H9 (cell line): ENCODE measurements around the gene ST6GALNAC1. TPM values are rescaled to one million over a fixed set of nuclear protein-coding genes. Genes with fewer than 3 reads are reported as not detected.

Experiments used
- DNase-seq: peaks from one replicate; pipeline ENCODE4 v3.0.0-alpha.2; 2017
- H2AFZ ChIP-seq: one replicate; pipeline ENCODE4 v1.6.1; 2013; ENCODE audit warnings: mild to moderate bottlenecking, low read length, control low read depth, moderate library complexity
- H2AK5ac ChIP-seq: 2 replicates; pipeline ENCODE4 v1.6.1; 2013; ENCODE audit warnings: low read length, control low read depth, mixed read lengths; ENCODE audit not compliant: insufficient read length
- H2BK120ac ChIP-seq: one replicate; pipeline ENCODE4 v1.6.1; 2013; ENCODE audit warnings: low read depth, mild to moderate bottlenecking, low read length, control low read depth, inconsistent platforms; ENCODE audit not compliant: poor library complexity, severe bottlenecking
- H2BK12ac ChIP-seq: 2 replicates; pipeline ENCODE4 v1.6.1; 2013; ENCODE audit warnings: low read length, control low read depth, mixed read lengths, low read depth; ENCODE audit not compliant: insufficient read length
- H2BK15ac ChIP-seq: 2 replicates; pipeline ENCODE4 v1.6.1; 2013; ENCODE audit warnings: low read depth, low read length, control low read depth
- H2BK20ac ChIP-seq: one replicate; pipeline ENCODE4 v1.6.1; 2013; ENCODE audit warnings: low read depth, mild to moderate bottlenecking, low read length, control low read depth, inconsistent platforms; ENCODE audit not compliant: poor library complexity, severe bottlenecking
- H2BK5ac ChIP-seq: 2 replicates; pipeline ENCODE4 v1.6.1; 2013; ENCODE audit warnings: low read length, control low read depth, mixed read lengths; ENCODE audit not compliant: insufficient read length
- H3K14ac ChIP-seq: 2 replicates; pipeline ENCODE4 v1.6.1; 2013; ENCODE audit warnings: low read length, control low read depth; ENCODE audit not compliant: insufficient read depth
- H3K18ac ChIP-seq: 2 replicates; pipeline ENCODE4 v1.6.1; 2013; ENCODE audit warnings: low read depth, mild to moderate bottlenecking, mixed read lengths, low read length, control low read depth; ENCODE audit not compliant: insufficient read length
- H3K23ac ChIP-seq: 2 replicates; pipeline ENCODE4 v1.6.1; 2013; ENCODE audit warnings: low read length, control low read depth, mixed read lengths, low read depth; ENCODE audit not compliant: insufficient read length
- H3K23me2 ChIP-seq: 2 replicates; pipeline ENCODE4 v1.6.1; 2013; ENCODE audit warnings: low read depth, mild to moderate bottlenecking, mixed read lengths, low read length, control low read depth; ENCODE audit not compliant: insufficient read length, poor library complexity, severe bottlenecking
- H3K27ac ChIP-seq: 2 replicates; pipeline ENCODE4 v1.5.1; 2013; ENCODE audit warnings: low read length, control low read depth, mixed read lengths, low read depth; ENCODE audit not compliant: insufficient read length
- H3K27me3 ChIP-seq: 2 replicates; pipeline ENCODE4 v1.6.1; 2013; ENCODE audit warnings: low read length, control low read depth, inconsistent platforms; ENCODE audit not compliant: insufficient read depth
- H3K4ac ChIP-seq: 2 replicates; pipeline ENCODE4 v1.6.1; 2013; ENCODE audit warnings: low read depth, mild to moderate bottlenecking, control low read depth, inconsistent platforms, low read length, moderate library complexity
- H3K4me1 ChIP-seq: 2 replicates; pipeline ENCODE4 v1.6.1; 2013; ENCODE audit warnings: low read length, control low read depth, inconsistent platforms; ENCODE audit not compliant: insufficient read depth
- H3K4me2 ChIP-seq: 2 replicates; pipeline ENCODE4 v1.6.1; 2013; ENCODE audit warnings: low read length, control low read depth, mixed read lengths; ENCODE audit not compliant: insufficient read length, insufficient read depth
- H3K56ac ChIP-seq: 2 replicates; pipeline ENCODE4 v1.6.1; 2013; ENCODE audit warnings: low read depth, mild to moderate bottlenecking, mixed read lengths, low read length, control low read depth; ENCODE audit not compliant: insufficient read length
- H3K79me1 ChIP-seq: 2 replicates; pipeline ENCODE4 v1.6.1; 2013; ENCODE audit warnings: low read depth, mild to moderate bottlenecking, moderate library complexity, low read length, control low read depth, inconsistent platforms; ENCODE audit not compliant: insufficient read depth, poor library complexity, severe bottlenecking
- H3K79me2 ChIP-seq: 2 replicates; pipeline ENCODE4 v1.6.1; 2013; ENCODE audit warnings: low read length, control low read depth, inconsistent platforms; ENCODE audit not compliant: insufficient read depth
- H3K9ac ChIP-seq: 2 replicates; pipeline ENCODE4 v1.6.1; 2013; ENCODE audit warnings: low read length, control low read depth, mixed read lengths; ENCODE audit not compliant: insufficient read length; ENCODE audit errors: extremely low read depth
- H3K9me3 ChIP-seq: one replicate; pipeline ENCODE4 v1.6.1; 2013; ENCODE audit warnings: low read depth, low read length, inconsistent platforms; ENCODE audit not compliant: control insufficient read depth
- H3T11ph ChIP-seq: one replicate; pipeline ENCODE4 v1.6.1; 2013; ENCODE audit warnings: mild to moderate bottlenecking, low read length, control low read depth, inconsistent platforms
- H4K20me1 ChIP-seq: one replicate; pipeline ENCODE4 v1.6.1; 2013; ENCODE audit not compliant: control insufficient read depth, insufficient read length, insufficient read depth
- H4K5ac ChIP-seq: 2 replicates; pipeline ENCODE4 v1.6.1; 2013; ENCODE audit warnings: low read depth, mild to moderate bottlenecking, mixed read lengths, low read length, control low read depth; ENCODE audit not compliant: insufficient read length
- H4K8ac ChIP-seq: replicated peaks from 2 replicates; pipeline ENCODE4 v1.6.1; 2013; ENCODE audit warnings: low read length, control low read depth, mixed read lengths, low read depth; ENCODE audit not compliant: insufficient read length
- H4K91ac ChIP-seq: 2 replicates; pipeline ENCODE4 v1.6.1; 2013; ENCODE audit warnings: low read depth, mild to moderate bottlenecking, moderate library complexity, mixed read lengths, low read length, control low read depth; ENCODE audit not compliant: insufficient read length
- H3K27ac Mint-ChIP-seq, 3 experiments: 2 replicates in 2 of 3; 3 replicates in 1 of 3; pipeline ENCODE4 v1.8.0; 2020 to 2021; ENCODE audit warnings: mixed read lengths in 3 of 3, mild to moderate bottlenecking in 1 of 3, moderate library complexity in 1 of 3
- H3K27me3 Mint-ChIP-seq: 2 replicates; pipeline ENCODE4 v1.8.0; 2021; ENCODE audit warnings: low read depth, mild to moderate bottlenecking, moderate library complexity, mixed read lengths
- H3K36me3 Mint-ChIP-seq, 3 experiments: 2 replicates in 2 of 3; 3 replicates in 1 of 3; pipeline ENCODE4 v1.8.0; 2020 to 2021; ENCODE audit warnings: low read depth in 3 of 3, mixed read lengths in 3 of 3; ENCODE audit not compliant: insufficient read depth in 1 of 3
- H3K4me1 Mint-ChIP-seq, 2 experiments: 2 replicates each; pipeline ENCODE4 v1.8.0; 2020; ENCODE audit warnings: mixed read lengths in 2 of 2
- H3K4me3 Mint-ChIP-seq, 2 experiments: 2 replicates in 1 of 2; 3 replicates in 1 of 2; pipeline ENCODE4 v1.8.0; 2020 to 2021; ENCODE audit warnings: mild to moderate bottlenecking in 2 of 2, mixed read lengths in 2 of 2, moderate library complexity in 1 of 2
- H3K9me3 Mint-ChIP-seq, 2 experiments: 2 replicates in 1 of 2; 3 replicates in 1 of 2; pipeline ENCODE4 v1.8.0; 2020; ENCODE audit warnings: mild to moderate bottlenecking in 2 of 2, mixed read lengths in 2 of 2, moderate library complexity in 1 of 2
- CTCF ChIP-seq: fragments of 200-600 bp; sonication (generic); conservative IDR thresholded peaks from 3 replicates; pipeline ENCODE4 v1.8.0; 2021; ENCODE audit warnings: antibody characterized with exemption, mild to moderate bottlenecking
- WGBS: extraction: QIAGEN DNeasy Blood & Tissue Kit; methylation state at CpG from one replicate; pipeline ENCODE4 v1.1.7; 2013; ENCODE audit warnings: missing lambda C conversion rate, low lambda C conversion rate, mixed read lengths; ENCODE audit not compliant: insufficient read length; ENCODE audit errors: extremely low coverage; 5-methylcytosine and 5-hydroxymethylcytosine counted together
- total RNA-seq: library from RNA; stranded (reverse); gene quantifications from 2 replicates; pipeline ENCODE4 v1.2.1, GENCODE V29; 2021

Gene ST6GALNAC1
- total RNA-seq, 1 experiment from 2014 or later = not detected

GRCh38 chr17:76594690-76595089 lies 48.9 kb downstream of the ST6GALNAC1 start:
- Histone ChIP-seq H4K8ac (no peak overlapping the region), H3K4ac (no peak overlapping the region), H3K27me3 (no peaks in the 10 kb centered on the region), H3K9me3 (no peaks in the 10 kb centered on the region), H2BK20ac (no peak overlapping the region), H3K4me2 (no peak overlapping the region), H3K18ac (no peak overlapping the region), H2BK15ac (no peak overlapping the region), H4K5ac (no peak overlapping the region), H3K4me1 (no peaks in the 10 kb centered on the region; the same call in 1 of the 2 replicates), H3K56ac (no peak overlapping the region), H3K9ac (no peak overlapping the region), H3K27ac (no peak overlapping the region), H3K23ac (no peak overlapping the region), H2AFZ (no peak overlapping the region), H2BK12ac (no peak overlapping the region), H2BK120ac (no peak overlapping the region), H3K79me1 (no peaks in the 10 kb centered on the region), H3T11ph (no peak overlapping the region), H3K79me2 (no peaks in the 10 kb centered on the region), H2BK5ac (no peak overlapping the region), H4K20me1 (no peaks in the 10 kb centered on the region), H3K14ac (no peak overlapping the region), H4K91ac (no peak overlapping the region), H3K23me2 (no peaks in the 10 kb centered on the region), H2AK5ac (no peak overlapping the region)
- Mint-ChIP-seq H3K9me3 (no peaks in the 10 kb centered on the region), H3K4me3 (no peak overlapping the region), H3K27ac (no peak overlapping the region), H3K27me3 (peaks cover 5% of the 10 kb centered on the region), H3K4me1 (peaks cover 4 to 10% of the 10 kb centered on the region in 2 experiments; a peak in 3 of 4 replicates), H3K36me3 (no peaks in the 10 kb centered on the region)
- WGBS = no CpG with 5 or more reads among the region's 3 CpGs
- no peak for TF ChIP-seq CTCF
- DNase-seq = no peak
